SH-SY5Y (cell line): ENCODE data around the gene KIFC3.

Source experiments
- GATA2 ChIP-seq: IDR thresholded peaks from 2 replicates; pipeline ENCODE4 v1.6.1; 2011; ENCODE audit warnings: mild to moderate bottlenecking, low read depth, low read length
- GATA3 ChIP-seq: IDR thresholded peaks from 2 replicates; pipeline ENCODE4 v1.6.1; 2011; ENCODE audit warnings: low read depth, mild to moderate bottlenecking, low read length, moderate library complexity

GRCh38 chr16:57721356-57722209, 80.7 kb downstream of the KIFC3 start:
- TF ChIP-seq GATA2 (no peak), GATA3 (no peak)
